HepG2 (cell line): ENCODE measurements around the gene DHX29. TPM values are rescaled to one million over a fixed set of nuclear protein-coding genes. Genes with fewer than 3 reads are reported as not detected.

Experiments
- AGO2 ChIP-seq: fragments of 200-400 bp; formaldehyde crosslinking; optimal IDR thresholded peaks from 2 replicates; pipeline ENCODE3; 2017; ENCODE audit warnings: mild to moderate bottlenecking, low read depth, low read length, moderate library complexity
- FOXJ3 ChIP-seq: sonication (generic); formaldehyde crosslinking; IDR thresholded peaks from 2 replicates; pipeline ENCODE4 v1.4.0; 2020; ENCODE audit warnings: missing genetic modification reagents, mild to moderate bottlenecking, borderline replicate concordance
- HDAC6 ChIP-seq: fragments of 200-600 bp; sonication (generic); IDR thresholded peaks from 2 replicates; pipeline ENCODE4 v1.7.0; 2017; ENCODE audit warnings: mild to moderate bottlenecking, antibody characterized with exemption, low read length, low read depth
- IKZF4 ChIP-seq: sonication (generic); formaldehyde crosslinking; IDR thresholded peaks from 2 replicates; pipeline ENCODE4 v1.5.1; 2020; ENCODE audit warnings: borderline replicate concordance, mild to moderate bottlenecking, low read depth, missing genetic modification reagents; ENCODE audit errors: not compliant biosample characterization
- IRF2 ChIP-seq: IDR thresholded peaks from 2 replicates; pipeline ENCODE4 v1.6.1; 2018; ENCODE audit warnings: missing genetic modification reagents, missing compliant biosample characterization
- KDM1A ChIP-seq: IDR thresholded peaks from 2 replicates; pipeline ENCODE4 v1.6.1; 2016; ENCODE audit warnings: missing compliant biosample characterization
- KDM5B ChIP-seq: sonication (generic); formaldehyde crosslinking; IDR thresholded peaks from 2 replicates; pipeline ENCODE4 v1.4.0; 2020; ENCODE audit warnings: missing genetic modification reagents, mild to moderate bottlenecking, borderline replicate concordance
- KLF16 ChIP-seq, 2 experiments: sonication (generic) in 1 of 2; formaldehyde crosslinking in 1 of 2; IDR thresholded peaks; 2 replicates each; pipeline versions ENCODE4 v1.6.1 to v1.8.0; 2016 to 2023; ENCODE audit warnings: missing genetic modification reagents in 2 of 2, missing compliant biosample characterization in 1 of 2
- LCORL ChIP-seq, 2 experiments: fragments of 450-650 bp in 1 of 2; sonication (generic) in 1 of 2; formaldehyde crosslinking in 1 of 2; IDR thresholded peaks; 2 replicates each; pipeline versions ENCODE4 v1.5.0 to v1.6.1; 2017 to 2020; ENCODE audit warnings: antibody characterized with exemption in 1 of 2, missing genetic modification reagents in 1 of 2
- MED8 ChIP-seq: sonication (generic); formaldehyde crosslinking; IDR thresholded peaks from 2 replicates; pipeline ENCODE4 v1.8.1; 2023; ENCODE audit warnings: mild to moderate bottlenecking, missing genetic modification reagents; ENCODE audit not compliant: insufficient replicate concordance
- RBM22 ChIP-seq: fragments of 200-400 bp; formaldehyde crosslinking; optimal IDR thresholded peaks from 2 replicates; pipeline ENCODE3; 2017; ENCODE audit warnings: mild to moderate bottlenecking, low read length, moderate library complexity
- STAG1 ChIP-seq: sonication (generic); formaldehyde crosslinking; IDR thresholded peaks from 2 replicates; pipeline ENCODE4 v1.4.0; 2020; ENCODE audit warnings: missing genetic modification reagents
- TARDBP ChIP-seq: sonication (generic); formaldehyde crosslinking; IDR thresholded peaks from 2 replicates; pipeline ENCODE4 v1.8.0; 2022; ENCODE audit warnings: mild to moderate bottlenecking, missing genetic modification reagents
- TBX2 ChIP-seq: sonication (generic); formaldehyde crosslinking; IDR thresholded peaks from 2 replicates; pipeline ENCODE4 v1.5.0; 2020; ENCODE audit warnings: missing genetic modification reagents, mild to moderate bottlenecking, borderline replicate concordance
- ZBTB7A ChIP-seq: sonication (generic); formaldehyde crosslinking; IDR thresholded peaks from 2 replicates; pipeline ENCODE4 v1.8.0; 2022; ENCODE audit warnings: mild to moderate bottlenecking, missing genetic modification reagents
- ZFP91 ChIP-seq: sonication (generic); formaldehyde crosslinking; IDR thresholded peaks from 2 replicates; pipeline ENCODE4 v1.9.0; 2022; ENCODE audit warnings: missing genetic modification reagents, mild to moderate bottlenecking, borderline replicate concordance
- ZNF235 ChIP-seq: sonication (generic); formaldehyde crosslinking; IDR thresholded peaks from 2 replicates; pipeline ENCODE4 v1.8.1; 2023; ENCODE audit warnings: mild to moderate bottlenecking, missing genetic modification reagents, borderline replicate concordance
- ZNF350 ChIP-seq: sonication (generic); formaldehyde crosslinking; IDR thresholded peaks from 2 replicates; pipeline ENCODE4 v1.4.0; 2020; ENCODE audit warnings: mild to moderate bottlenecking, low read depth, missing genetic modification reagents, borderline replicate concordance
- ZNF460 ChIP-seq: sonication (generic); formaldehyde crosslinking; IDR thresholded peaks from 2 replicates; pipeline ENCODE4 v1.5.1; 2020; ENCODE audit warnings: missing genetic modification reagents, mild to moderate bottlenecking, borderline replicate concordance
- ZNF546 ChIP-seq: sonication (generic); formaldehyde crosslinking; conservative IDR thresholded peaks from 2 replicates; pipeline ENCODE4 v1.8.1; 2023; ENCODE audit warnings: mild to moderate bottlenecking, missing genetic modification reagents
- ZNF564 ChIP-seq: sonication (generic); formaldehyde crosslinking; IDR thresholded peaks from 2 replicates; pipeline ENCODE4 v1.8.1; 2023; ENCODE audit warnings: mild to moderate bottlenecking, missing genetic modification reagents
- ZNF605 ChIP-seq: sonication (generic); formaldehyde crosslinking; IDR thresholded peaks from 2 replicates; pipeline ENCODE4 v1.8.0; 2022; ENCODE audit warnings: mild to moderate bottlenecking, missing genetic modification reagents
- ZNF768 ChIP-seq: sonication (generic); formaldehyde crosslinking; IDR thresholded peaks from 2 replicates; pipeline ENCODE4 v1.4.0; 2020; ENCODE audit warnings: missing genetic modification reagents
- polyA plus RNA-seq, 8 experiments: library from polyadenylated mRNA; depleted of rRNA in 3 of 8; stranded (reverse) in 7 of 8; unstranded in 1 of 8; fragments of >200 nt; fragmentation: Illumina TruSeq in 4 of 8; extraction: Trizol in 4 of 8; gene quantifications; 2 replicates each; pipeline versions ENCODE4 v1.2.1 to v1.2.3, GENCODE V29; 2011 to 2016; ENCODE audit warnings: low read depth in 4 of 8, missing spikeins in 1 of 8, mixed read lengths in 1 of 8; ENCODE audit not compliant: insufficient read depth in 1 of 8
- total RNA-seq, 5 experiments: library from RNA; depleted of rRNA; stranded (reverse); fragments of >200 nt; fragmentation: Illumina TruSeq; extraction: Trizol; gene quantifications; 2 replicates each; pipeline ENCODE4 v1.2.3, GENCODE V29; 2016; ENCODE audit warnings: low read depth in 1 of 5
- TF ChIP-seq, protein P1 (sequence below): sonication (generic); formaldehyde crosslinking; IDR thresholded peaks from 2 replicates; pipeline ENCODE4 v1.5.0; 2020; ENCODE audit warnings: mild to moderate bottlenecking, missing genetic modification reagents, borderline replicate concordance
- TF ChIP-seq, protein P2 (sequence below): sonication (generic); formaldehyde crosslinking; IDR thresholded peaks from 2 replicates; pipeline ENCODE4 v1.8.1; 2023; ENCODE audit warnings: mild to moderate bottlenecking, moderate library complexity, missing genetic modification reagents

DHX29 gene
- total and polyA plus RNA-seq, 2 of the 13 experiments (the other 11 are each of a cell fraction or from before 2014, with no cell fraction given): 1.9 to 22.0 TPM

- TF ChIP-seq KLF16 (CRISPR knock-in tag; IDR thresholded peaks at IDR 0.05) (no peak), ZFP91 (peak; percentile 56; the same call in 1 of the 2 replicates), KDM5B (CRISPR knock-in tag) (0 out of 2 replicates have a peak, but pooled peaks have one; percentile 72), ZNF605 (no peak), ZNF564 (0 out of 2 replicates have a peak, but pooled peaks have one; percentile 29), ZNF546 (no peak), ZBTB7A (CRISPR knock-in tag) (0 out of 2 replicates have a peak, but pooled peaks have one; percentile 36), STAG1 (CRISPR knock-in tag) (peak; percentile 28), MED8 (CRISPR knock-in tag) (peak; percentile 42), LCORL (IDR thresholded peaks at IDR 0.05) (no peak), LCORL (CRISPR knock-in tag; IDR thresholded peaks at IDR 0.05) (0 out of 2 replicates have a peak, but pooled peaks have one; percentile 8), TARDBP (no peak), ZNF460 (CRISPR knock-in tag) (no peak), RBM22 (no peak), ZNF350 (CRISPR knock-in tag) (peak; percentile 3; the same call in 1 of the 2 replicates), TBX2 (CRISPR knock-in tag) (peak; percentile 12; the same call in 1 of the 2 replicates), FOXJ3 (no peak), KDM1A (CRISPR knock-in tag) (0 out of 2 replicates have a peak, but pooled peaks have one; percentile 35), AGO2 (no peak), ZNF768 (0 out of 2 replicates have a peak, but pooled peaks have one; percentile 11), ZNF235 (CRISPR knock-in tag) (no peak), IRF2 (CRISPR knock-in tag) (no peak), IKZF4 (CRISPR knock-in tag) (peak; percentile 10), HDAC6 (no peak)
- TF ChIP-seq, protein P1, sequence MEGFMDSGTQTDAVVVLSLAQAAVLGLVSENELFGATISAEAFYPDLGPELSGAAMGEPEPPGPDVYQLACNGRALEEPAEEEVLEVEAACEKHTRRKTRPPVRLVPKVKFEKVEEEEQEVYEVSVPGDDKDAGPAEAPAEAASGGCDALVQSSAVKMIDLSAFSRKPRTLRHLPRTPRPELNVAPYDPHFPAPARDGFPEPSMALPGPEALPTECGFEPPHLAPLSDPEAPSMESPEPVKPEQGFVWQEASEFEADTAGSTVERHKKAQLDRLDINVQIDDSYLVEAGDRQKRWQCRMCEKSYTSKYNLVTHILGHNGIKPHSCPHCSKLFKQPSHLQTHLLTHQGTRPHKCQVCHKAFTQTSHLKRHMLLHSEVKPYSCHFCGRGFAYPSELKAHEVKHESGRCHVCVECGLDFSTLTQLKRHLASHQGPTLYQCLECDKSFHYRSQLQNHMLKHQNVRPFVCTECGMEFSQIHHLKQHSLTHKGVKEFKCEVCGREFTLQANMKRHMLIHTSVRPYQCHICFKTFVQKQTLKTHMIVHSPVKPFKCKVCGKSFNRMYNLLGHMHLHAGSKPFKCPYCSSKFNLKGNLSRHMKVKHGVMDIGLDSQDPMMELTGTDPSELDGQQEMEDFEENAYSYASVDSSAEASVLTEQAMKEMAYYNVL: 0 out of 2 replicates have a peak, but pooled peaks have one; percentile 28
- TF ChIP-seq, protein P2, sequence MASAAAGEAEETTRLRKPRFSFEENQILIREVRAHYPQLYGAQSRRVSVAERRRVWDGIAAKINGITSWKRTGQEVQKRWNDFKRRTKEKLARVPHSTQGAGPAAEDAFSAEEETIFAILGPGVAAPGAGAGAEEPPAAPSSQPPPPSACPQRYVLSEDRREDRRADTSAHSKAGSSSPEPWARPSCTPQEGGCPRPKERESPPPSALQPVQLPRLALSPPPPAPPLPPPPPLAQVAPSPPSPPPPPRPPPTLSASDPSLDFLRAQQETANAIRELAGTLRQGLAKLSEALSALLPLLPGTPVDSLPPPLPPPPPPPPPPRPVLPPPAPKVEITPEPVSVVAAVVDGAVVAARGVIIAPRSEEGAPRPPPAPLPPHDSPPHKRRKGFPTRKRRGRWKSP (CRISPR knock-in tag): peak; percentile 94; the same call in 1 of the 2 replicates
Observed at GRCh38 chr5:55226934-55227663, 80.4 kb downstream of the DHX29 start, which contains the start of gene MCIDAS (continued).
